AG10803 (cell line): ENCODE results near the gene ARID1B.

Experiments used
- DNase-seq: peaks from one replicate; pipeline ENCODE4 v3.0.0; 2010; ENCODE audit warnings: low read depth
- H3K4me3 ChIP-seq: 2 replicates; pipeline ENCODE4 v1.5.1; 2011; ENCODE audit warnings: mild to moderate bottlenecking, low read length, control low read depth
- TF ChIP-seq, protein P1 (sequence below): conservative IDR thresholded peaks from 2 replicates; pipeline ENCODE4 v1.5.1; 2011; ENCODE audit warnings: mild to moderate bottlenecking, low read length, control low read depth, inconsistent platforms

Gene ARID1B

DNA sequence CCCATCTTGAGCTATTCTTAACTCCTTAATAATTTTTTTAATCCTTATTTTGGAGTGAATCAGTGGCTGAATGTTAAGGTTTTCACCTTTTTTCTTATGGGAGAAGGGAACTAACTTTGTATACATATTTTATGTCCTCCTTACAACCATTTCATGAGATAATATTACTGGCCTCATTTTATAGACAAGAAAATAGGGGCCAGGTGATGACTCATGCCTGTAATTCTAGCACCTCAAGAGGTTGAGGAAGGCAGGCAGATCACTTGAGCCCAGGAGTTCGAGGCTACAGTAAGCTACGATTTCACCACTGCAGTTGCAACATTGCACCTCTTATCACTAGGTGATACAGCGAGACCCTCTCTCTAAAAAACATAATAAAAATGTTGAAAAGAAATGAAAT lies 417.5 kb downstream of the ARID1B start:
- H3K4me3 ChIP-seq, result no peak overlapping the region
- no peak for DNase-seq
- TF ChIP-seq, protein P1, sequence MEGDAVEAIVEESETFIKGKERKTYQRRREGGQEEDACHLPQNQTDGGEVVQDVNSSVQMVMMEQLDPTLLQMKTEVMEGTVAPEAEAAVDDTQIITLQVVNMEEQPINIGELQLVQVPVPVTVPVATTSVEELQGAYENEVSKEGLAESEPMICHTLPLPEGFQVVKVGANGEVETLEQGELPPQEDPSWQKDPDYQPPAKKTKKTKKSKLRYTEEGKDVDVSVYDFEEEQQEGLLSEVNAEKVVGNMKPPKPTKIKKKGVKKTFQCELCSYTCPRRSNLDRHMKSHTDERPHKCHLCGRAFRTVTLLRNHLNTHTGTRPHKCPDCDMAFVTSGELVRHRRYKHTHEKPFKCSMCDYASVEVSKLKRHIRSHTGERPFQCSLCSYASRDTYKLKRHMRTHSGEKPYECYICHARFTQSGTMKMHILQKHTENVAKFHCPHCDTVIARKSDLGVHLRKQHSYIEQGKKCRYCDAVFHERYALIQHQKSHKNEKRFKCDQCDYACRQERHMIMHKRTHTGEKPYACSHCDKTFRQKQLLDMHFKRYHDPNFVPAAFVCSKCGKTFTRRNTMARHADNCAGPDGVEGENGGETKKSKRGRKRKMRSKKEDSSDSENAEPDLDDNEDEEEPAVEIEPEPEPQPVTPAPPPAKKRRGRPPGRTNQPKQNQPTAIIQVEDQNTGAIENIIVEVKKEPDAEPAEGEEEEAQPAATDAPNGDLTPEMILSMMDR, result no peak

DNA sequence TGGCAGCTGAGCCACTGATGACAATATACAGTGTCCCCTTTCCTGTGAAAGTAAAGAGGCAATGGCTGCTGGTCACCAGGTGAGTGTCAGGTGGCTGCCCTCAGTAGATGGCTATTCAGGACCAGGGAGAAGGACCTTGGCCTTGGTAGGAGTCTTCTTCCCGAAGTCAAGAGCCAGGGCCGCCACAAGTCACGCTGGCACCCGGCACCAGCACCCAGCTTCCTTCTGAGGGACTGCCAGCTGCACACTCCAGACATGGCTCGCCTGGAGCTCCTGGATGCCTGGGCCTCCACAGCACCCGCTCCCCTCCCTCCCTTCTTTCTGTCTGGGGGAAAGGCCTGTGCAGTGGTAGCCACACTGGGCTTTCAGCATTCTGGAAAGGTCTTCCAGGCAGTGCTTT lies 419.2 kb downstream of the ARID1B start:
- H3K4me3 ChIP-seq, result no peak overlapping the region
- DNase-seq, result no peak
- TF ChIP-seq, protein P1, result no peak

DNA sequence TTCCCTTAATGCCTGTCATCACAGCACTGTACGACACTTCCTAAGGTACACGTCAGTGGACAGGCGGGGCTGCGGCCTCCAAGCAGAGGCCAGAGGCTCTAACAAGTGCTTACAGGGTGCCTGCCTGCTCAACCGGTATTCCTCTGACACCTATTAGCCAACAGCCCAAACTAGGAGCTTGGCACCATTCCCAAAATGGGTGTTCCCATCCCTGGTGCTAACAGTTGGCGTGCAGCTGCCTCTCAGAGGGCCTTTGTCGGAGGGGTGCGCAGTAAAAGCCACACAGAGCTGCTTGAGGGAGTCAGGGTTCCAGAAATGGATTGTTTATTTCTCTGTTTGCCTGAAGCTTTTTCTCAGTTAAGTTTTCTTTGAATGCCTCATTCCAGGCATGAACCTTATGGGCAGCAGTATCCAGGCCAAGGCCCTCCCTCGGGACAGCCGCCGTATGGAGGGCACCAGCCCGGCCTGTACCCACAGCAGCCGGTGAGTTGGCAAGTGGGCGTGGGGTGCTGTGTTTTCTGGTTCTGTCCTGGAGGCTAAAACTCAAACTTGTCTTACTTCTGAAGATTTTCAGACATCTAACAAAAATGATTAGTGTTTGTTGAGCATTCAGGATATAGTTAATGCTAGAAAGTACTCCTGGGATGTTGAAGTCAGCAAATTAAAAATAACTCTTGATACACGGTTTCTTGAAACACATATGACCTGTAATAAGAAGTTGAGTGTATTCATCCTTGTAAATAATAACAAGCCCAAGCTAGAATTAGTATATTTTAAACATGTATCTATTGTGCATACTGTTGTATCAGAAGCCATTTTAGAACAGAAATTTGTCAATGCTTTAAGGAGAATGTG lies 421.5 kb downstream of the ARID1B start:
- TF ChIP-seq, protein P1, result no peak

DNA sequence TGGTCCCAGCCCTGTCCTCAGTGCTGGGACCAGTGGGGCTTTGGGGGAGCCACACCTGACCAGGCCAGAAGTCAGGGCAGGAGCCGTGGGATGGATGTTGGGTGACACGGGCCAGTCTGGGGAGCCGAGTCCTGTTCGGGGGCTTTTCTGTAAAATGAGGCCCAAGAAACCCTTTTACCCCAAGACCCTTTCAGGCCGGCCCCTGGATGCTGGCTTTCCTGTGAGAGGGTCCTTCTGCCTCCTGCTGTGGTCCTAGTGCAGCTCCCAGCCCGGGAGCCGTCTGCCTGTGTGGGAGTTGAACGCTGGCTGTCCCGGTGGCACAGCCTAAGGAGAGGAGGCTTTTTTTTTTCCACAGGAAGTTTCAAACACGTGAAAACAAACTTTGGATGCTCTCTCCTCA lies 422.9 kb downstream of the ARID1B start:
- TF ChIP-seq, protein P1, result no peak
- no peak overlapping the region for H3K4me3 ChIP-seq
- no peak for DNase-seq

More for the DNA sequence above, 421.5 kb downstream of the ARID1B start:
- no peak overlapping the region for H3K4me3 ChIP-seq
- peak; percentile 24 for DNase-seq

DNA sequence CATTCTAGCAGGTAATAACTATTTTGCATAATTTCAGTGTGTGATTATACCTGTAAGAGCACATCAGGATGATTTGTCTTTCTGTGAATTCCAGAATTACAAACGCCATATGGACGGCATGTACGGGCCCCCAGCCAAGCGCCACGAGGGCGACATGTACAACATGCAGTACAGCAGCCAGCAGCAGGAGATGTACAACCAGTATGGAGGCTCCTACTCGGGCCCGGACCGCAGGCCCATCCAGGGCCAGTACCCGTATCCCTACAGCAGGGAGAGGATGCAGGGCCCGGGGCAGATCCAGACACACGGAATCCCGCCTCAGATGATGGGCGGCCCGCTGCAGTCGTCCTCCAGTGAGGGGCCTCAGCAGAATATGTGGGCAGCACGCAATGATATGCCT lies 423.4 kb downstream of the ARID1B start:
- H3K4me3 ChIP-seq, result no peak overlapping the region
- TF ChIP-seq, protein P1, result no peak
- no peak for DNase-seq

DNA sequence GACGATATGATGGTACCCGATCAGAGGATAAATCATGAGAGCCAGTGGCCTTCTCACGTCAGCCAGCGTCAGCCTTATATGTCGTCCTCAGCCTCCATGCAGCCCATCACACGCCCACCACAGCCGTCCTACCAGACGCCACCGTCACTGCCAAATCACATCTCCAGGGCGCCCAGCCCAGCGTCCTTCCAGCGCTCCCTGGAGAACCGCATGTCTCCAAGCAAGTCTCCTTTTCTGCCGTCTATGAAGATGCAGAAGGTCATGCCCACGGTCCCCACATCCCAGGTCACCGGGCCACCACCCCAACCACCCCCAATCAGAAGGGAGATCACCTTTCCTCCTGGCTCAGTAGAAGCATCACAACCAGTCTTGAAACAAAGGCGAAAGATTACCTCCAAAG lies 423.9 kb downstream of the ARID1B start:
- TF ChIP-seq, protein P1, result no peak
- no peak overlapping the region for H3K4me3 ChIP-seq
- no peak for DNase-seq

DNA sequence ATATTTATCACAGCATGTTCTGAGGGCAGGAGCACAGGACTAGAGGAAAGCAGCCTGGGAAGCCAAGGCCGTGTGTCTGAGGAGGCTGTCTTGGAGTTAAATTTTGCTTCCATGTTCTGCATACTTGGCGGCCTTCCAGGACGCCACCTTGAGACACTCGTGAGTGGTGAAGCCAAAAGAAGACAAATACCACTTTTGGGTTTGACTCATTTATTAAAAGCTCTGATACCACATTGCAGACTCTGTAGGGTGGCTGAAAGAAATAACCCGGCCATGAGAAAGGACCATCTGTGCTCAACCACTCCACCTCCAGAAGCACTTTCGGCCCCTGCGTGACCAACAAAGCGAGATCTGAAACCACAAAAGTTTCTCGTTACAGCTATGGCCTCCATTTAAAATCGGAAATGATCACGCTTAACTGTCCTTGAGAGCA lies 426.1 kb downstream of the ARID1B start:
- H3K4me3 ChIP-seq, result no peak overlapping the region
- no peak for DNase-seq
- TF ChIP-seq, protein P1, result no peak
